ENCODE data around the gene OR10A2.
"Not testable (repeated sequence)": the region's sequence is repeated elsewhere in the genome, so short reads cannot be mapped to it uniquely, and the experiment has no call there.

Gene OR10A2, protein sequence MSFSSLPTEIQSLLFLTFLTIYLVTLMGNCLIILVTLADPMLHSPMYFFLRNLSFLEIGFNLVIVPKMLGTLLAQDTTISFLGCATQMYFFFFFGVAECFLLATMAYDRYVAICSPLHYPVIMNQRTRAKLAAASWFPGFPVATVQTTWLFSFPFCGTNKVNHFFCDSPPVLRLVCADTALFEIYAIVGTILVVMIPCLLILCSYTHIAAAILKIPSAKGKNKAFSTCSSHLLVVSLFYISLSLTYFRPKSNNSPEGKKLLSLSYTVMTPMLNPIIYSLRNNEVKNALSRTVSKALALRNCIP

DNA sequence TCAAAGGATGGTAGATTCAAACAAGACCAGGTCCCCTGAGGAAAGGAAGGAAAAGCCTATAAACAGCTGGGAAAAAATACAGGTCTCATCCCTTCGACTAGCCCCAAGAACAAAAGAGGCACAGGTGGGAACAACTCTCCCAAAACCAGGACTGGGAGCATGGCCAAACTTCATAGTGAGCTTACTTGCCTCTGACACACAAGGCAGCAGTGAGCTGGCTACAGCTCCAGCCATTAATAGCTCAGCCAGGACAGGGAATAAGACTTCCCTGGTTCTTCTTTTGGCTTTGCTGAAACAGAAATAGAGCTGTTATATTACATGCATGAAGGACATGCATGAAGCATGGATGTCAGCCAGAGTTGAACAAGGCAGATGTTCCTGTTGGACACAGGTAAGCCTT is at the start of gene OR10A2:
OR10A2 (plus strand) TSS at position 97 of the 400 bp plus-strand sequence. CDS start 6,698 bp downstream, outside the sequence.
- DNase-seq (ENCODE audit: low spot score): peak; percentile 14

DNA sequence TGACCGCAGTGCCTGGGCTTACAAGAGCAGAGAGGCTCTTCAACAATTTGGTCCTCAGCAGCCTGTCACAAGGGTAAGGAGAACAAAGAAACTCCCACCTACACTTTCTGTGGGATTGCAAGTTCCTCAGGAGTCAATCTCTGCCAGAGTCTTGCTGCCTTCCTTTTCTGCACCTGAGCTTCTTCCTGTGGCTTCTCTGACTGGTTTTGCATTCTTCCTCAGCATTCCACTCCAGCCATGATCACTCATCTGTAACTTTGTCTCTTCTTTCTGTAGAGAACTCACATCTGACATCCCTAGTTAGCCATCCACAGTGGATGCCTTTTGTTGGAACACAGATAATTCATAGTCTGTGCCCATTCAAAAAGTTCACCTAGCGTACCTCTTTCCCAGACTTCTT is 49.2 kb upstream of the OR10A2 start:
- DNase-seq (ENCODE audit: low spot score): no peak

DNA sequence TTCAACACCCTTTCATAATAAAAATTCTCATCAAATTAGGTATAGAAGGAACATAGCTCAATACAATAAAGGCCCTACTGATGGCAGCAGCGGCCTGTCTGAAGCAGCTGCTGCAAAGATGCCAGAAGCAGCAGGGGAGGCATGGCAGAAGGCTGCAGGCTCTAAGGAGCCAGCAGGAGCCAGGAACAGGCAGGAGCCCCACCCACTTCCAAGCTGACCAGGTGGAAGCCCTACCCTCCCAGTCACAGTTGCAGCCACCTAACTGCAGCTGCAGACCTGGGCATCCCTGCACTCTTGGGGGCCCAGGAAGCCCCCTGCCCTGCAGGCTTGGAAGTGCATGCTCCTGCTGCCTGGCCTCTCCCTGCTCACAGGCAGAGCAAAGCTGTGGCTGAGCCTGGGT is 45.2 kb upstream of the OR10A2 start:
- peak; percentile 58 for DNase-seq (ENCODE audit: low spot score)

DNA sequence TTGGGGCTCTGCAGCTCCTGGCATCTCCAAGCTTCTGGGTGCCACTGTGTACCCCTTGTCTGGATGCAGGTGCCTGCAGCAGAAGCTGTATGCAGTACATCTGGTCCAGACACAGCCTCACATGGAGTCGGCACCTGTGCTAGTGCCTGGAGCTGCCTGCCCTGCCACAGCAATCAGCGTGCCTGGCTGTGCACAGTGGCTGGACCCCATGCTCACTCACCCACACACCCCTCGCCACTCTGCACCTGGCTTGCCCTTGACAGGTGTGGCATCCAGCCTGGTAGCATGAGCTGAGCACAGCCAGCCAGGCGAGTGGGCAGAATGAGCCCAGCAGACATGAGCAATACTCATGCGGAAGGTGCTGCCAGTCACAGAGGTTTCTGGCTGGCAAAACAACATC is 43.9 kb upstream of the OR10A2 start:
- no peak for DNase-seq (ENCODE audit: low spot score)

DNA sequence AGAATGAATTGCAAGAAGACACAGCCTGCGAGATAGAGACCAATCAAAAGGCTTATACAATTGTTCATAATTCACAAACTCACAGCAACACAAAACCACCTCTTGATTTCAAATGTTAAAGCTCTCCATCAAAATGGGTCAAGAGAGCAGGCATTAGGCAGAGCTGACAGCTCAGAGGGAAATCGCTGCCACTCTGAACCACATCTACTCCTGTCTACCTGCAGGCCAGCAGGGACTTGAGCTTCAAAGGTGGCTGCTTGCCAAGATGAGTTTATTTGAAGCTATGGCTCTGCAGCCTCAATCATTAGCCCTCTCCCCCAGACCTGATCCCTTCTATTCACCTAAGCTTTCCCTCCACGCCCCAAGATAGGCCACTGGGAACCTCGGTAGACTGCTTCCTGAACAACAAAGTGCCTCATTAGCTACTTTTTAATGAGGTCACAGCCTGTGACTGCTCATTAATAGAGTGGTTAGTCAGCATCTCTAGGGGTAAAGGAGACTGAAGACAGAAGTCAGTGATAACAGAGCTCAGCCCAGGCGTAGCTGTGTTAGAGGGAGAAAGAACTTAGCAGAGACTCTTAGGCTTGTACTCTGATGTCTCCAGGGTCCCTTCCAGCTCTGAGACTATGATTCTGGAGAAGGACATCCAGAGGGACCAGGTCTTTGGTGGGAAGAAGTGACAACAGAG is 38.6 kb upstream of the OR10A2 start:
- DNase-seq (ENCODE audit: low spot score): no peak

DNA sequence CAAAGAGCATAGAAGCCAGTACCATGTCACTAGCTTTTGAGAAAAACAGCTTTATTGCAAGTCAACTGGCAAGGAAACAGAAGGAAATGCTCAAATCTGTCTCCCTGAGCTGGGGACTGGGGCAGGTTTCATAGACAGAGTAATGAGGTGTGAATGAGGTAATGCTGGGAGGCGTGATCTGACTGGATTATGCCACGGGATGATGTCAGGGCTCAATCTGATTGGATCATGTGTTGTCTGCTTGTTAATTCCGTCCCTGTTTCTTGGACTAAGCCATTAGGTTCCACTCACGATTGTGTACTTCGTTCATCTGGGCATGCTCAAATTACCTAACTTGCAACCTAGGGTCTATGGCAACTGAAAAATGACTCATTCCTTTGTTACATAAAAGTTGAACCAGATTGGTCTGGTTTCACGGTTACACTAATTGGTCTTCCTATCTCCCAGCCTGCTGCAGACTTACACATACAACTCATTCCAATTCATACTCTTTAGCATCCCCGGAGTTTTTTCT is 37.6 kb upstream of the OR10A2 start:
- DNase-seq (ENCODE audit: low spot score): no peak

DNA sequence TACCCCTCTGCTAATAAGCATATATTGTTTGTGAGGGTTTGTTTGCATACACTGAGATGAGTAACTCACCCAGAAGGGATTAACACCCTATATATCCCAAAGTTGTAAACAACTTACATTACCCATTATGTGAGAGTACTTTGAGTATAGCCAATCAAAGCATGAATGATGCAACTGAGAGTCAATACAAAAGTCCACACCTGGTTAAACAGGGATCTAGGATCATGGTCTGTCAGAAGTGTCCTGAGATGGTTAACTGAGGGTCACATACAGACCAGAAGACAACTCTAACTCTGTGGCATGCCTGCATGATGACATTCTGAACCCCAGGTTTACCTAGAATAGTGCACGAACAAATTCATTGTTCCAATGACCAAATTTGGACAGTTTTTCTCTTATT is 34.8 kb upstream of the OR10A2 start:
- DNase-seq (ENCODE audit: low spot score): no peak

DNA sequence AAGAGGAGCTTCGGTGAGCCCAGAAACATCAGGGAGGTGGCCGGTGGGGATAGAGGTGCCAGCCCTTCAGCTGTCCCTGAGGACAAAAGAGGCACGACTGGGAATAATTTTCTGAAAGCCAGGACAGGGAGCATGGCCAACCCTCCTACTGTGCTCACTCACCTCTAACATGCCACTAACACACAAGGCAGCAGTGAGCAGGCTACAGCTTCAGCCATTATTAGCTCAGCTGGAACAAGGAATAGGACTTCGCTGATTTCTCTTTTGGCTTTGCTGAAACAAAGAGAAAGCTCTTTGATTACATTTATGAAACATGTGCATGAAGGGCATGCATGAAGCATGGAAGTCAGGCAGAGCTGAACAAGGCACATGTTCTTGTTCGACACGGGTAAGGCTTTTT is 29.5 kb upstream of the OR10A2 start:
- peak; percentile 17 for DNase-seq (ENCODE audit: low spot score)

DNA sequence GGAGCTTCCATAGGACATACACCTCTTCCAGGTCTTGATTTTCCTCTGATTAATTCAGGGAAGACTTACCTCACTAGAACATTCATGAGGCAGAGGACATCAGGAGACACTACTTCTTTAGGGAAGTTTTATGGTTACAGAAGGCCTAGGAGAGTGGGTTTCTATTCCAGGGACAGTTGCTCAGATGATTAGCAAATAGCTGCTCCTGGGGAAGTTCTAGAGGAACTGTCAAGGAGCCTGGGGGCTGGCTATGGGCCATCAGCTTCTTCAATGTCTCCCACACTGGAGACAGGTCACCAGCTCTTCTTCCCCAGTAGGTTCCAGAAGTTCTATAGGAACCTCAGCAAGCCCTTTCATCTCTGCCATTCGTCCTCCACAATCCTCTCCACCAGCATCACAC is 28.8 kb upstream of the OR10A2 start:
- DNase-seq (ENCODE audit: low spot score): no peak

DNA sequence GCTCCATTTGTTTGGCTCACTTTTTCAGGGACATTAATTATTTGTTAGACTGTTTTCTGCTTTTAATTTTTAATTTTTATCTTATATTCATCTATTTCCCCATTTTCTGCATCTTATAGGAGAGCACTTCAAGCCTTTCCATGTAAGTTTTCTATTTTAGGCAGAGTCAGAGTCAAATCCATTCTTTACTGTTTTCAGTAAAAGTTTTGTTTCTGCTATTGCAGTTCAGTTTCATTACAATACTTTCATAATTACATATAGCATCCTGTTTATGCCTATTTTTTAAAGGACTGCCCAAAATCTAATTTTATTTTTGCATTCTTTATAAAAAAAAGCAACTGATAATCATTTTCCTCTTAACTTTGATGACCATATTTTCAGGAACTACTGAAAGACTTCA is 21.2 kb upstream of the OR10A2 start:
- DNase-seq (ENCODE audit: low spot score): no peak

DNA sequence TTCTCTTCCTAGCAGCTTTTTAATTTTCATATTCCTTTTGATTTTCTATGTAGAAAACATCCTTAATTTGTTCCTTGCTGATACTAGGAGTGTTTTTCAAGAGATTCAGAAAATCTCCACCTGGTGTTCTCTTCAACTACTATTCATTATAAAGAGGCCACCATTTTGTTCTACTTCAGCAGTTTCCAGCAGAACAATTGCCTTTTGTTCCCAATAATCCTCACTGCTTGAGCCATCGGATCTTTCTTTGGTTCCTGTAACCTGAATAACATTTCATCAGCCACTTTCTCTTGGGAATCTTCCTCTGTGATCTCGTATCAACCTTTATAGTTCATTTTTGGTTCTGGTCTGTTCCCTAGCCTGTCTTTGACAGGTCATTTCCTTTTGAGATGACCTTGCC is 19.2 kb upstream of the OR10A2 start:
- peak; percentile 22 for DNase-seq (ENCODE audit: low spot score)

DNA sequence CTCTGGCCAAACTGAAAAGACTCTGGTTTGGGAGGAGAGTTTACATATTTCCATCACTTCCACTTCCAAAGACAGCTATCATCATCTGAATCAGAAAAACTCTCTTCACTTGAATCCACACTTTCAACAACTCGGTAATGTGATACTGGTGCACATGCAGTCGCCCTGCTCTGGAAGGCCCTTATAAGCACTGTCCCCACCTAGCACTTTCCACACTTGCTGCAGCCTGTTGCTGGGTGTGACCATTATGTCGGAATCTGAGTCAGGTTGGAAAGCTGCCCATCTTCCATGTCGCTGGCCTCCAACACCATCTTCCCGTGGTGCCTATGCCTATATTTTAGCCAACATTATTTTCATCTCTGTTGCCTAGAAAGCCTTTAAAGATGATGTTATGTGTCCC is 18.5 kb upstream of the OR10A2 start:
- no peak for DNase-seq (ENCODE audit: low spot score)

DNA sequence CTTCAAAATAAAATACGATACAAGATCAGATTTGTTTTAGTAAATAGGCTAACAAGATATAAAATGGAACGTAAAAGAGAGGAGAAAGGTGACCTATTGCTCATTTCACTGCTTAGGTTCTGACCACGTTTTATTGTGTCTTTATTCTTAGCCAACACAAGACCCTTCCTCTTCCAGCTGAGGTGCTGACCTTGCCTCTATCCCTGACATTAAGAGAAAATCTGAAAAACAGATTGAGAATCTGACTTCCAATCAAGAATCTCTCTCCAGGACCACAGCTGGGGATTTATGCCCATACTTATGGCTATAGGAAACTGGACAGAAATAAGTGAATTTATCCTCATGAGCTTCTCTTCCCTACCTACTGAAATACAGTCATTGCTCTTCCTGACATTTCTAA is 17.5 kb upstream of the OR10A2 start, which contains the start of gene OR10A5:
OR10A5 (plus strand) TSS at position 301 of the 400 bp plus-strand sequence; CDS start at position 301, 0 bp downstream.
- no peak for DNase-seq (ENCODE audit: low spot score)

DNA sequence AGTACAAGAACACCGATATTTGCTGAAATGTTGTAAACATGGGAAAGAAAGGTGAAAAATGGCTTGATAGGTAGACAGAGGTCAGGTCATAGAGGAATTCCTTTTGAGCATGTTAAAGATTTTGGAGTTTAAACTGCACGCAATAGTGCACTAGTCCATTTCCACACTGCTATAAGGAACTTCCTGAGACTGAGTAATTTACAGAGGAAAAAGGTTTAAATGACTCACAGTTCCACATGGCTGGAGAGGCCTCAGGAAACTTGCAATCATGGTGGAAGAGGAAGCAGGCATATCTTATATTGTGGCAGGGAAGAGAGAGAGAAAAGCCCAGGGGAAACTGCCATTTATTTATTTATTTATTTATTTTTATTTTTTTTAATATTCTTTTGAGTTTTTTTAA is 12.3 kb upstream of the OR10A2 start:
- no peak for DNase-seq (ENCODE audit: low spot score)

DNA sequence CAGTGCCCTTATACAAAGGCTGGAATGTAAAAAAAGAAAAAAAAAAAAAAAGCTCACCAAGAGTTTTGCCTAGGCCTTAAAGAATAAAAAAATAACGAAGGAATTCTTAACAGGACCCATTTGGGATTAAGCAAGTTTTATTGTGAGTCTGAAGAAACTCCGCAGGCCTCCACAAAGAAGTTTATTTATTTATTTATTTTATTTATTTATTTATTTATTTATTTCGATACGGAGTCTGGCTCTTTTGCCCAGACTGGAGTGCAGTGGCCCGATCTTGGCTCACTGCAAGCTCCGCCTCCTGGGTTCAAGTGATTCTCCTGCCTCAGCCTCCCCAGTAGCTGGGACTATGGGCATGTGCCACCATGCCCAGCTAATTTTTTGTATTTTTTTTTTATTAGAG is 8.1 kb upstream of the OR10A2 start:
- not testable (repeated sequence) for DNase-seq (ENCODE audit: low spot score)

DNA sequence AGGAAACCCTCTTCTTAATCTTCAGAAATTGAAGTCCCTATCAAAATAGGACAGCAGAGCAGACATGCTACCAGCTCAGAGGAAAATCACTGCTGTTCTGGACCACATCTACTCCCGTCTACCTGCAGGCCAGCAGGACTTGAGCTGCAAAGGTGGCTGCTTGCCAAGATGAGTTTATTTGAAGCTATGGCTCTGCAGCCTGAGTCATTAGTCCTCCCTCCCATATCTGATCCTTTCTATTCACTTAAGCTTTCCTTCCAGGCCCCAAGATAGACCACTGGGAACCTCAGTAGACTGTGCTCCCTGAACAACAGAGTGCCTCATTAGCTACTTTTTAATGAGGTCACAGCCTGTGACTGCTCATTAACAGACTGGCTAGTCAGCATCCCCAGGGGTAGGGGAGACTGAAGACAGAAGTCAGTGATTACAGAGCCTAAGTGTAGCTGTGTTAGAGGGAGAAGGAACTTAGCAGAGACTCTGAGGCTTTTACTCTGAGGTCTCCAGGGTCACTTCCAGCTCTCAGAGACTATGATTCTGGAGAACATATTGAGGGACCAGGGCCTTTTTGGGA is 6.8 kb upstream of the OR10A2 start:
- no peak for DNase-seq (ENCODE audit: low spot score)

DNA sequence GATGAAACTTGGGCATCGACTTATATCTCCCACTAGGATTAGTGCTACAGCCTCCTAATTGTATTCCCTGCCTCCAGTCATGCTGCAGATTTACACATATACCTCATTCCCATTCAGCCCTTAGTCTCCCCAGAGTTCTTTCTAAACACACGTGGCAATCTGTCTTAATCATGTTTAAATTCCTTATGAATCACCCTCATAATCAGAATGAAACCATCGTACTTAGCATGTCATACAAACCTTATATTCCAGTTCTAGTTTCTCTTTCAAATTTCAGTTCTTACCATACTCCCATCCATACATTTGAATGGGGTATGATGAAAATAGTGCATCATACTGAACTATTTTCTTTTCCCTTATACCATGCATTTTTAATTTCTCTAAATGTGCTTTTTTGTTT is 6.0 kb upstream of the OR10A2 start:
- no peak for DNase-seq (ENCODE audit: low spot score)

DNA sequence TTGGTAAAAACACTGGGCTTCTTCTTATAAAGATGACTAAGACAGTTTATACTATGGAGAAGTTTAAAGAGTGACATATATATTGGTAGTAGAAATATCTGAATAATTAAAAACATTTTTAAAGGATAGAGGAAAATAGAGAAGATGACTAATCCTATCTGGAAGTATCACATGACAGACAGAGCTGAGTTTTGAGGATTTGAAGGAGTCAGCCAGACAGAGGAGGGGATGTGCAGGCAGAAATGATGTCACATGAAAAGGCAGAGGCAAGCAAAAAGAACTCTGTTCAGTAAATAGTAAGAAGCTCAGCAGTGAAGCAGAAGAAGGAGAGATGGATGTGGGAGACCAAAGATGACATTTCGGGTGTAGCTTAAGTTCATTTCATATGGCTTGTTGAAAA is 1.6 kb downstream of the OR10A2 start:
- no peak for DNase-seq (ENCODE audit: low spot score)

DNA sequence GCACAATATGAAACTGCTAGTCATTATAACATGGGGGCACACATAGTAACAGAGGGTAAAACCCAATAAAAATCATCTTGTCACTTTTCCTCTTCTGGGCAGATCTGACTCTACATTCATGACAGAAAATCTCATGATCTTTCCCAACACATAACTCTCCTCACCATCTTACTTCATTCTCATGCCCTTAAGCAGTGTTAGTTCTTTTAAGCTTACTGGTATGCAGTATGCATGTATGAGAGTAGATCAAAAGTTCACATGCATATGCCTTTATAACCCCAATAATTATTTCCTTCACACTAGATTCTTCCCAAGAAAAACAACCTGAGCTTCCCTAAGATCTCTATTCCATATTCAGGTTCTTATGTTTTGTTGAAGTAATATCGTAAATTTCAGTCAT is 8.4 kb downstream of the OR10A2 start:
- DNase-seq (ENCODE audit: low spot score): no peak

DNA sequence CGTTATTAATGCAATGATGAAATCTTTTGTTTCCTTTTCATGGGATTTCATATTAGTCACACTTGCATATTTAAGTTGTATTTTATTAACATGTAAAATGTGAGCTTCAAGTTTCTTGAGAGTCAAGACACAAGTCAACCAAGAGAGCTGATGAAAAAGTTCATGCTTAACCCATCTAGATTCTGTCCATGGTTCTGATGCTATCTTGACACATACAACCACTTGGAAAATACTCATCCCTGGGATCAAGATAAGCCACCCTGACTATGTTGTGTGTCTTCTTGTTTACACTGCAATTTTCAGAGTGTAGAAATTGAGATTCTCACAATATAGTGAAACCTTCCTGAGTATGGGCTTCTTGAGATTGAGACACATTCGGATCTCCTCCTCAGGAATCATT is 12.9 kb downstream of the OR10A2 start:
- no peak for DNase-seq (ENCODE audit: low spot score)

DNA sequence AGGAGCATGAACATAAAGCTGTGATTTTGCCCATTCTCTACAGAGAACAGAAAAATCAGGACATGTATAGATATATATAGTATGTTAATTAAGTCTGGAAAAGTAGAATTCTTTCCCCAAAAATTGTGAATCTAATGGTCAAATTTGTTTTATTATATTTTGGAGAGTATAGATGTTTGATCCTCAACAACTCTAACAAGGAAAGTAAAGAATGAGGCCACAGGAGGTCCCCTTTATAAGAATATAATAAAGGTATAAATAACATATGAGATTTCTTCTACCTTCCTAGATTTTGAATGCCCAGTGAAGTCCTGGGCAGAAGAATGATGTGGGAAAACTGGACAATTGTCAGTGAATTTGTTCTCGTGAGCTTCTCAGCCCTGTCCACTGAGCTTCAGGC is 13.5 kb downstream of the OR10A2 start, which contains the start of gene OR10A4:
OR10A4 (plus strand) TSS at position 301 of the 400 bp plus-strand sequence; CDS start at position 324, 23 bp downstream.
- DNase-seq (ENCODE audit: low spot score): no peak

DNA sequence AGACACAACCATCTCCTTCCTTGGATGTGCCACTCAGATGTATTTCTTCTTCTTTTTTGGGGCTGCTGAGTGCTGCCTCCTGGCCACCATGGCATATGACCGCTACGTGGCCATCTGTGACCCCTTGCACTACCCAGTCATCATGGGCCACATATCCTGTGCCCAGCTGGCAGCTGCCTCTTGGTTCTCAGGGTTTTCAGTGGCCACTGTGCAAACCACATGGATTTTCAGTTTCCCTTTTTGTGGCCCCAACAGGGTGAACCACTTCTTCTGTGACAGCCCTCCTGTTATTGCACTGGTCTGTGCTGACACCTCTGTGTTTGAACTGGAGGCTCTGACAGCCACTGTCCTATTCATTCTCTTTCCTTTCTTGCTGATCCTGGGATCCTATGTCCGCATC is 14.1 kb downstream of the OR10A2 start:
- DNase-seq (ENCODE audit: low spot score): no peak

DNA sequence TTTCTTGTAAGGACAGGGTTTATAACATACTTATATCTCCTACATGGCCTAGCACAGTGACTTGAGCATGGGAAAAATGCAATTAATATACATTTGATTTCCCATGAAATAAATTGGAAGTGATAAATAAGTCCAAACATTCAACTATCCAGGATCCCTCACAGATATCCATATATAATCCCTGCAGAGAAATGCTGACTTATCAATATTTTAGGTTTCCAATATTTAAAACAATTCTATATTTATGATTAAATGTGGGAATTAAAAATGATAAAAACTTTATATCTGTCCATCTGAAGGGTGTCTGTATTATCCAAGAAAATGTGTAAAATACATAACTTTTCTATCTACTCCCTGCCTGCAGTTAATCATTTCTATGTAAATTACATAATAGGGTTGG is 19.9 kb downstream of the OR10A2 start:
- DNase-seq (ENCODE audit: low spot score): no peak
